Right atrium auricular region (tissue), 2 donors: Measurements from ENCODE around the gene OCSTAMP. TPM values are rescaled to one million over a fixed set of nuclear protein-coding genes. Genes with fewer than 3 reads are reported as not detected.

Experiments used
- DNase-seq: peaks from one replicate; pipeline ENCODE4 v3.0.0-alpha.2; 2019; ENCODE audit warnings: low spot score
- H3K27ac ChIP-seq, 2 donors: fragments of 200-600 bp; sonication (generic); 1 replicate in 1 of 2; 2 replicates in 1 of 2; pipeline ENCODE4 v1.5.1; 2016 to 2019
- H3K27me3 ChIP-seq, 2 donors: fragments of 200-600 bp; sonication (generic); one replicate each; pipeline versions ENCODE4 v1.5.1 to v1.6.0; 2017 to 2019
- H3K36me3 ChIP-seq: fragments of 200-600 bp; sonication (generic); one replicate; pipeline ENCODE4 v1.5.1; 2016
- H3K4me1 ChIP-seq, 2 donors: fragments of 200-600 bp; sonication (generic); one replicate each; pipeline versions ENCODE4 v1.5.1 to v1.6.0; 2017 to 2019
- H3K4me3 ChIP-seq, 2 donors: fragments of 200-600 bp; sonication (generic); 1 replicate in 1 of 2; 2 replicates in 1 of 2; pipeline ENCODE4 v1.5.1; 2017 to 2019; ENCODE audit warnings: mild to moderate bottlenecking in 1 of 2, moderate library complexity in 1 of 2
- H3K9me3 ChIP-seq, 2 donors: fragments of 200-600 bp; sonication (generic); one replicate each; pipeline ENCODE4 v1.5.1; 2019
- CTCF ChIP-seq, 2 donors: fragments of 200-600 bp; sonication (generic); IDR thresholded peaks; one replicate each; pipeline ENCODE4 v1.5.1; 2019; ENCODE audit warnings: antibody characterized with exemption in 2 of 2
- total RNA-seq, 2 donors: library from RNA; depleted of rRNA; stranded (reverse); fragments of >200 nt; gene quantifications; one replicate each; pipeline ENCODE4 v1.1.0, GENCODE V29; 2016

Gene OCSTAMP
- total RNA-seq, 2 donors from 2014 or later = not detected

- Histone ChIP-seq H3K4me3 (no peak overlapping the region), H3K27ac (no peak overlapping the region), H3K9me3 (no peaks in the 10 kb centered on the region), H3K27me3 (no peaks in the 10 kb centered on the region), H3K36me3 (no peaks in the 10 kb centered on the region), H3K4me1 (no peaks in the 10 kb centered on the region)
- TF ChIP-seq CTCF (IDR thresholded peaks at IDR 0.05) = no peak
- no peak for DNase-seq
Measured at GRCh38 chr20:46539113-46539512, 11.3 kb downstream of the OCSTAMP start.

GRCh38 chr20:46530640-46531039 is 19.8 kb downstream of the OCSTAMP start:
- no peak for DNase-seq
- Histone ChIP-seq H3K4me3 (no peak overlapping the region), H3K27ac (no peak overlapping the region), H3K27me3 (no peaks in the 10 kb centered on the region), H3K9me3 (no peaks in the 10 kb centered on the region), H3K36me3 (no peaks in the 10 kb centered on the region), H3K4me1 (no peaks in the 10 kb centered on the region)
- no peak for TF ChIP-seq CTCF (IDR thresholded peaks at IDR 0.05)

- Histone ChIP-seq H3K27me3 (no peaks in the 10 kb centered on the region), H3K36me3 (no peaks in the 10 kb centered on the region)
- no peak for TF ChIP-seq CTCF (IDR thresholded peaks at IDR 0.05)
Measured at GRCh38 chr20:46523696-46524328, 26.6 kb downstream of the OCSTAMP start.

GRCh38 chr20:46523108-46523507 is 27.3 kb downstream of the OCSTAMP start:
- TF ChIP-seq CTCF (IDR thresholded peaks at IDR 0.05) = no peak
- Histone ChIP-seq H3K9me3 (no peaks in the 10 kb centered on the region), H3K4me3 (no peak overlapping the region), H3K27ac (no peak overlapping the region), H3K27me3 (no peaks in the 10 kb centered on the region), H3K4me1 (no peaks in the 10 kb centered on the region), H3K36me3 (no peaks in the 10 kb centered on the region)
- DNase-seq = no peak

More at GRCh38 chr20:46523696-46524328, 26.6 kb downstream of the OCSTAMP start:
- DNase-seq = no peak
- no peak overlapping the region for H3K27ac ChIP-seq
- H3K4me1 ChIP-seq = no peaks in the 10 kb centered on the region
- no peaks in the 10 kb centered on the region for H3K9me3 ChIP-seq
- H3K4me3 ChIP-seq = no peak overlapping the region

- no peaks in the 10 kb centered on the region for H3K4me1 ChIP-seq
- no peaks in the 10 kb centered on the region for H3K9me3 ChIP-seq
- no peaks in the 10 kb centered on the region for H3K36me3 ChIP-seq
- no peak overlapping the region for H3K4me3 ChIP-seq
- H3K27me3 ChIP-seq = no peaks in the 10 kb centered on the region
- no peak for DNase-seq
- TF ChIP-seq CTCF (IDR thresholded peaks at IDR 0.05) = peak in 1 of 2 donors; percentile 59
- H3K27ac ChIP-seq = no peak overlapping the region
Measured at GRCh38 chr20:46520976-46521579, 29.4 kb downstream of the OCSTAMP start.

GRCh38 chr20:46520540-46520939 is 29.9 kb downstream of the OCSTAMP start:
- no peaks in the 10 kb centered on the region for H3K27me3 ChIP-seq
- DNase-seq = no peak
- no peak overlapping the region for H3K27ac ChIP-seq
- no peaks in the 10 kb centered on the region for H3K4me1 ChIP-seq
- no peaks in the 10 kb centered on the region for H3K36me3 ChIP-seq
- H3K9me3 ChIP-seq = no peaks in the 10 kb centered on the region
- TF ChIP-seq CTCF (IDR thresholded peaks at IDR 0.05) = no peak
- no peak overlapping the region for H3K4me3 ChIP-seq
